HG03066 (cell line): Measurements from ENCODE around the gene TBC1D22A.

Experiments used
- ATAC-seq: cut with Tn5 transposase; IDR thresholded peaks from one replicate; pipeline ENCODE4 v1.9.1; 2021; ENCODE audit warnings: low read depth; ENCODE audit not compliant: unreplicated experiment

TBC1D22A gene

DNA sequence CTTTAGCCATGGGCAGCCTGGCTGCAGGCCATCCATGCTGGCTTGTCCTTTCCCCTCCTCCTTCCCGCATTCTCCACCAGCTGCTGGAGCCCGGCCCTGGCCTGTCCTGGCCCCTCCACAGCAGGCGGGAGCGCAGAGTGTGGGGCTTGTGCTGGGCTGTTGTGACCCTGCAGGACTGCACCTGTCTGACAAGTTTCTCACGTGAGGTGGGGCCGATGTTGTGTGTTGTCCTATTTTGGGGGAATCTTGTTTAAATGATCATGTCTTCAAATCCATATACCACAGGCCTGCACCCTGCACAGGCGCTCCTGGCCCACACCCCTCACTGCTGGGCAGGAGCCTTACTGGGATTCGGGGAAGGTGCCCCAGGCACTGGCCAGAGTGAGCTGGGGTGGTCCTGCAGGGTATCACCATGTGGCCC is 30.4 kb downstream of the TBC1D22A start:
- ATAC-seq = no peak

- ATAC-seq = no peak
Observed at GRCh38 chr22:46793497-46793896, 31.0 kb downstream of the TBC1D22A start.

GRCh38 chr22:46794067-46794466 is 31.6 kb downstream of the TBC1D22A start:
- no peak for ATAC-seq

DNA sequence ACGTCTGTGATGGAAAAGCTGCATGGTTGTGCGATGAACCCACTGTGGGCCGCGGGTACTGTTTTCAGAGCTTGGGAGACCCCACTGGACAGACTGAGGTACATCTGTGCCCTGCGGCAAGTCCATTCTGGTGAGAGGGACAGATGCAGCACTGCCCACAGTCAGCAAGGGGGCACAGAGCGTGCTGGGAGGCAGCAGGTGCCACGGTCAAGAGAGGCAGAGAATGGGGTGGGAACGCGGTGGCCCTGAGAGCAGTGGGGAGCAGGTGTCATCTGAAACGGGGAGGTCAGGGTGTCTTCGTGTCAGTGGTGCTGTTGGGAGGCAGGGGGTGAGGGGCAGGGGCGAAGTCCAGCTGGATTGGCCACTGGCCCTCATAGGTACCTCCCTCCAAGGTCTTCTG is 32.0 kb downstream of the TBC1D22A start:
- ATAC-seq = no peak

DNA sequence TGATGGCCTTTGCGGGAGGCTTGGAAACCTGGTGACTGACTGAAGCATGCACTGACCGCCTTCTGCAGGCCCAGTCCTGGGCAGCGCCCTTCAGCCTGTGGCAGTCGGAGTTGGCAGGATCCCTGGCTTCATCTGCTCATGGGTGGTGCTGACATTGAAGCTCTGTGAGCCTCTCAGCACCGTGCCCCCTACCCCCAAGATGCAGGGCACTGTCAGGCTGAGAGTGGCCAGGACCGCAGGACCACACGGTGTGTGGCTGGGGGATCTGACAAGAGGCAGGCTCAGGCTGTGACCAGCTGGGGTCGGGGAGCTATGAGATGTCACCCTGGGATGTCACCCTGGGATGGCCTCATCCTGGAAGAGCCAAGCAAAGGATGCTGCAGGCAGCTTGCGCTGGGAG is 32.7 kb downstream of the TBC1D22A start:
- ATAC-seq = no peak

DNA sequence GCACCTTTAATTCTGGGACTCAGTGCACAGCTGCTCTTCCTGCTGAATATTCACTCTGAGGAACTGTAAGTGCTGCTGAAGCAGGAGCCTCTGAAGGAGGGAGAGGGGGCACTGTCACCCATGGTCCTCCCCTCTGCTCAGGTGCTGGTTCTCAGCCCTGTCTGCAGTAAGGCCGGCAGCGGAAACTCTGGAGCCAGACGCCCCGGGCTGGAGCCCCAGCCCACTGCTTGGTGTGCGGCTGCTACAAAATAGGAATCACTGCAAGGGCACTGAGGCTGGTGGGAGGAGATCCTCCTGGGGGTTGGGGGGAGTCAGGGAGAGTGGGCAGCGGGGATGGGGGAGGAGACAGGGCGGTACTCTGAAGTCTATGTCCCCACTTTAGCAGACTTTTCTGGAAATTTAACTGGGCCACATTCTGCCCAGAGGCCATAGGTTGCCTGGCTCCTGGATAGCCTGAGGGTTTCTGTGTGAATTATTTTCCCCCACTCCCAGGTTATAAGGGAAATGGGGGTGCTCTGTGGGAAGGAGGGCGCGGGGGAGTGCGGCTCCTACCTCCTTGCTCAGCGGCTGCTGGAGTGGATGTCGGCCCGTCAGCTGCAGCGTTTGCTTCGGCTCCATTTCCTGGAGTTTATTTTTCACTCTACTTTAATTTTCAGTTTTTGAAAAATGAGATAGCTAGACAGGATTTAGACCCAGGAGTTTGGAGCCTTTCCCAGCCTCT is 33.6 kb downstream of the TBC1D22A start:
- ATAC-seq = no peak

- no peak for ATAC-seq
Observed at GRCh38 chr22:46796566-46797195, 34.2 kb downstream of the TBC1D22A start.

- no peak for ATAC-seq
Observed at GRCh38 chr22:46797355-46797754, 34.9 kb downstream of the TBC1D22A start.

DNA sequence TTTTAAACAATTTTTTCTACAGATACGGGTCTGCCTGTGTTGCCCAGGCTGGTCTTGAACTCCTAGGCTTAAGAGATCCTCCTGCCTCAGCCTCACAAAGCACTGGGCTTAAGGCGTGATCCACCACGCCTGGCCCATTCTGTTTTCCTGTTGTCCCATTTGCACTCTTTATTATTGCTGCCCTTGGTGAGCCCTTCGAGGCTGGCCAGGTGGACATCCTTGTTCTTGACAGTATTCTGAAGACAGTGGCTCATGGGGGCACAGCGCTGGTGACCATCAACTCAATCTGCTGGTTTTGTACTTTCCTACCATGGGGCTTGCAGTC is 35.6 kb downstream of the TBC1D22A start:
- no peak for ATAC-seq

- ATAC-seq = no peak
Observed at GRCh38 chr22:46798366-46799350, 36.2 kb downstream of the TBC1D22A start.

DNA sequence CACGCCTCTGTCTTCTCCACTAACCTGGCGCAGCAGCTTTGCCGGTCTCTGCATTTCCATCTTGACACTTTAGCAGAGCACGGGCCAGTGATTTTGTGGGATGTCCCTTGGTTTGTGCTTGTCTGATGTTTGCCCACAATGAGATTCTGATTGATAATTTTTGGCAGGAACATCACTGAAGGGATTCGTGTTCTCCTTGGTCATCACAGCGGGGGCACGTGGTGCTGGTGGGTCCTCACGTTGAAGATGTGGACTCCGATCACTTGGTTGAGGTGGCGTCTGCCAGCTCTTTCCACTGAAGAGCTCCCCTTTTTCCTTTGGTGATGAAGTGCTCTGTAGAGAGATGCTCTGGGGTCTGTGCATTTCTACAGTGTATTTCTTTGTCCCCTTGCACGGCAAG is 37.2 kb downstream of the TBC1D22A start:
- no peak for ATAC-seq

GRCh38 chr22:46800102-46800857 is 37.8 kb downstream of the TBC1D22A start:
- no peak for ATAC-seq

GRCh38 chr22:46801331-46801811 is 38.9 kb downstream of the TBC1D22A start:
- ATAC-seq = no peak

- no peak for ATAC-seq
Observed at GRCh38 chr22:46801826-46802607, 39.6 kb downstream of the TBC1D22A start.

DNA sequence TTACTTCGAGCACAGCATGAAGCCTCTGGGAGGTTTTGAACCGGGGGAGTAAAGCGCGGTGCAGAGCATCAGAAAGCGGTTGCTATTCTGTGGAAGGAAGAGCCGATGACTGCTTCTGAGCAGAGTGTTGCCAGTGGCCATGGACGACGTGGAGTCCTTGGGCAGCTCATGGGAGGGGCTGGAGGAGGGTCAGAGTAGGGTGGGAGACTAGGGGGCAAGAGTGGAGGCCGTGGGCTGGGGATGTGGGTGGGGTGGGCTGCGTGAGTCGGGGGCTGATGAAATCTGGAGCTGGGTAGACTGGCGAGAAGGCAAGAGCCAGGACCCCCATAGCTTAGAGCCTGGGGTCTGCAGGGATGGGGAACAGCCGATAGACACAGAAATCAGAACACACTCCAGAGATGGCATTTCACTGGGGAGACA is 40.2 kb downstream of the TBC1D22A start:
- ATAC-seq = no peak

GRCh38 chr22:46803031-46803880 is 40.8 kb downstream of the TBC1D22A start:
- ATAC-seq = peak; percentile 54

DNA sequence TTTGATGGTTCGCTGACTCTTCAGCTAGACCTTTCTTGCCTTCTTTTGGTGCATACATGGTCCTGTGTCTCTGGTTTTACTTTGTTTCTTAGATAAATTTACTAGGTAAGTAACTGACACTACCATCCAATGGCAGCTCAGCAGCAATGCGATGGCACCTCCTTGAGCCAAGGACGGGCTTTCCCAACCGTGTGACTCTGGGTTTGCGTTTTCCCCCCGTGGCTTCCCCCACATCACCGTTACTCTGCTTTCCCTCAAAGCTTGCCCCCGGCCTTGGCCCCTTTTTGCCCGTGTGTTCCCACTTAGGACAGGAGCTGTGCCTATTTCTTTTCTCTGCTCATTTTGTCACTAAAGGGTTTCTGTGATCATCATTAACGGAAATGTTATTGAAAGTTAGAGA is 41.5 kb downstream of the TBC1D22A start:
- ATAC-seq = no peak

- ATAC-seq = no peak
Observed at GRCh38 chr22:46806794-46807193, 44.3 kb downstream of the TBC1D22A start.

DNA sequence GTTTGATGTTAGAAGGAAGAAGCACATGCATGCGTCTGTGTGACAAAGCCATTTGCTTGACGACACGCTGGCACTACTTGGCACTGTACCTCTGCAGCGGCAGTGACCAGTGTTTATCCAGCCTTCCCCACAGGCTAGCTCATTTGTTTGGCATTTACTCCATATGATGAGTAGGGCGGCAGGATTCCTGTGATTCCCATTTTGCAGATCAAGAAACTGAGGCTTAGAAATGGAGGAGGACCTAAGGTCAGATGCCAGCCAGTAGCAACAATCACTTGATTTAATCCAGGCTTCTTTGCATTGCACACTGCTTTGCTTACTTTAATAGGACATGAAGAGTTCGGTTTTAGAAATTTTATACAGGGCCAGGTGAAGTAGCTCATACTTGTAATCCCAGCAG is 45.0 kb downstream of the TBC1D22A start:
- ATAC-seq = no peak
